Thyroid gland (tissue), 4 donors: ENCODE data around the gene KLHL2.
"Not testable (repeated sequence)": the region's sequence is repeated elsewhere in the genome, so short reads cannot be mapped to it uniquely, and the experiment has no call there.

Source experiments
- POLR2A ChIP-seq, 2 donors: fragments of 450-650 bp; IDR thresholded peaks; one replicate each; pipeline ENCODE4 v1.6.1; 2017; ENCODE audit warnings: antibody characterized with exemption in 2 of 2, mild to moderate bottlenecking in 2 of 2, moderate library complexity in 1 of 2
- TF ChIP-seq, protein P1 (sequence below), 6 experiments: fragments of 200-600 bp in 3 of 6; fragments of 450-650 bp in 3 of 6; sonication (generic) in 3 of 6; IDR thresholded peaks; one replicate each; pipeline ENCODE4 v1.5.1; 2016 to 2019; ENCODE audit warnings: antibody characterized with exemption in 6 of 6, mild to moderate bottlenecking in 2 of 6, inconsistent platforms in 1 of 6, moderate library complexity in 1 of 6

DNA sequence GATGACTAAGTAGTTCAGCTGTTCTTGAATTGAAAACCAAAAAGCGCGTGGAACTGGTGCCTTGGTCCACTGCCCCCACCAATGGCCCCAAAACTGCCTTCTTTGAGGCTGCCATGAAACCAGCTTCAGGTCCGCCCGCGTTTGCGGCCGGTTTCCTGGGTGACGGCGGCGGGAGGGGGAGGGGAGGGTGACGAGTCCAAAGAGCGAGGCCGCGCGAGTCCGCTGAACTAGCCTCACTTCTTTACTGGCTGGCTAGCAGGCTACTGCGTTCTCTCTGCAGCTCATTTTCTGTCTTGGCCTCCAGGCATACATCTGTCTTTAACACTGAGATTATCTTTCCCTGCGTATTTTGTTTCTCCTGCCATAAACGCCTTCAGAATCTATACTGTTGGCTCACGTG, 72.2 kb downstream of the KLHL2 start:
- TF ChIP-seq, protein P1, sequence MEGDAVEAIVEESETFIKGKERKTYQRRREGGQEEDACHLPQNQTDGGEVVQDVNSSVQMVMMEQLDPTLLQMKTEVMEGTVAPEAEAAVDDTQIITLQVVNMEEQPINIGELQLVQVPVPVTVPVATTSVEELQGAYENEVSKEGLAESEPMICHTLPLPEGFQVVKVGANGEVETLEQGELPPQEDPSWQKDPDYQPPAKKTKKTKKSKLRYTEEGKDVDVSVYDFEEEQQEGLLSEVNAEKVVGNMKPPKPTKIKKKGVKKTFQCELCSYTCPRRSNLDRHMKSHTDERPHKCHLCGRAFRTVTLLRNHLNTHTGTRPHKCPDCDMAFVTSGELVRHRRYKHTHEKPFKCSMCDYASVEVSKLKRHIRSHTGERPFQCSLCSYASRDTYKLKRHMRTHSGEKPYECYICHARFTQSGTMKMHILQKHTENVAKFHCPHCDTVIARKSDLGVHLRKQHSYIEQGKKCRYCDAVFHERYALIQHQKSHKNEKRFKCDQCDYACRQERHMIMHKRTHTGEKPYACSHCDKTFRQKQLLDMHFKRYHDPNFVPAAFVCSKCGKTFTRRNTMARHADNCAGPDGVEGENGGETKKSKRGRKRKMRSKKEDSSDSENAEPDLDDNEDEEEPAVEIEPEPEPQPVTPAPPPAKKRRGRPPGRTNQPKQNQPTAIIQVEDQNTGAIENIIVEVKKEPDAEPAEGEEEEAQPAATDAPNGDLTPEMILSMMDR (IDR thresholded peaks at IDR 0.05), result not testable (repeated sequence)
- not testable (repeated sequence) for TF ChIP-seq POLR2A (IDR thresholded peaks at IDR 0.05)
